ENCODE results near the gene MYO3B. TPM values are rescaled to one million over a fixed set of nuclear protein-coding genes. Genes with fewer than 3 reads are reported as not detected.

Gene MYO3B
- total RNA-seq, 2 donors from 2014 or later = 0.05 to 0.32 TPM

GRCh38 chr2:170221317-170222288, 43.7 kb downstream of the MYO3B start:
- TF ChIP-seq CTCF (IDR thresholded peaks at IDR 0.05) = no peak
- Histone ChIP-seq H3K9me3 (no peaks in the 10 kb centered on the region), H3K27ac (no peak overlapping the region), H3K36me3 (no peaks in the 10 kb centered on the region), H3K4me3 (no peak overlapping the region), H3K4me1 (no peaks in the 10 kb centered on the region), H3K27me3 (no peaks in the 10 kb centered on the region), H3K9ac (ENCODE audit: low read depth in 2 of 2, low read length in 2 of 2) (no peak overlapping the region)
- no peak for DNase-seq
- intact Hi-C loops (cut with DNase I) = no loop called here

- Histone ChIP-seq H3K9ac (ENCODE audit: low read depth in 2 of 2, low read length in 2 of 2) (no peak overlapping the region), H3K27ac (no peak overlapping the region), H3K27me3 (no peaks in the 10 kb centered on the region), H3K4me3 (no peak overlapping the region), H3K9me3 (no peaks in the 10 kb centered on the region), H3K36me3 (no peaks in the 10 kb centered on the region), H3K4me1 (no peaks in the 10 kb centered on the region)
- DNase-seq = no peak
- no peak for TF ChIP-seq CTCF (IDR thresholded peaks at IDR 0.05)
- intact Hi-C loops (cut with DNase I) = no loop called here
These were observed 44.4 kb downstream of the MYO3B start for GRCh38 chr2:170222298-170222697.

- Histone ChIP-seq H3K36me3 (no peaks in the 10 kb centered on the region), H3K9me3 (no peaks in the 10 kb centered on the region), H3K27ac (no peak overlapping the region), H3K4me1 (no peaks in the 10 kb centered on the region), H3K27me3 (no peaks in the 10 kb centered on the region), H3K9ac (ENCODE audit: low read depth in 2 of 2, low read length in 2 of 2) (no peak overlapping the region), H3K4me3 (no peak overlapping the region)
- TF ChIP-seq CTCF (IDR thresholded peaks at IDR 0.05) = no peak
- intact Hi-C loops (cut with DNase I) = no loop called here
- DNase-seq = no peak
These were observed 44.9 kb downstream of the MYO3B start for GRCh38 chr2:170222842-170223241.

- no peak for DNase-seq
- no peaks in the 10 kb centered on the region for H3K27me3 ChIP-seq
- no peaks in the 10 kb centered on the region for H3K9me3 ChIP-seq
- no peak overlapping the region for H3K27ac ChIP-seq
- no peaks in the 10 kb centered on the region for H3K36me3 ChIP-seq
- no peaks in the 10 kb centered on the region for H3K4me1 ChIP-seq
- TF ChIP-seq CTCF (IDR thresholded peaks at IDR 0.05) = no peak
- H3K9ac ChIP-seq (ENCODE audit: low read depth in 2 of 2, low read length in 2 of 2) = no peak overlapping the region
- H3K4me3 ChIP-seq = no peak overlapping the region
- intact Hi-C loops (cut with DNase I) = no loop called here
These were observed 46.8 kb downstream of the MYO3B start for GRCh38 chr2:170224692-170225294.

- Histone ChIP-seq H3K4me3 (no peak overlapping the region), H3K27ac (no peak overlapping the region), H3K9me3 (no peaks in the 10 kb centered on the region), H3K9ac (ENCODE audit: low read depth in 2 of 2, low read length in 2 of 2) (no peak overlapping the region), H3K27me3 (no peaks in the 10 kb centered on the region), H3K36me3 (no peaks in the 10 kb centered on the region), H3K4me1 (no peaks in the 10 kb centered on the region)
- intact Hi-C loops (cut with DNase I) = no loop called here
- TF ChIP-seq CTCF (IDR thresholded peaks at IDR 0.05) = no peak
- no peak for DNase-seq
These were observed 48.3 kb downstream of the MYO3B start for GRCh38 chr2:170226216-170226615.

Data from colonic mucosa (tissue), 4 donors.